G401.6 (cell line): Measurements from ENCODE around the gene MAPKAPK2.

ENCODE experiments used
- FAIRE-seq: peaks from 2 replicates; lab custom pipeline; 2012; peaks lifted over from hg19 to GRCh38; lab: Jason Lieb, UNC

The MAPKAPK2 gene

GRCh38 chr1:206704226-206704625, 19.5 kb downstream of the MAPKAPK2 start:
- FAIRE-seq: no peak

GRCh38 chr1:206705191-206705590, 20.5 kb downstream of the MAPKAPK2 start:
- FAIRE-seq: no peak

GRCh38 chr1:206705726-206706297, 21.1 kb downstream of the MAPKAPK2 start:
- no peak for FAIRE-seq

GRCh38 chr1:206706298-206706791, 21.6 kb downstream of the MAPKAPK2 start:
- FAIRE-seq: no peak

GRCh38 chr1:206706806-206707366, 22.2 kb downstream of the MAPKAPK2 start:
- FAIRE-seq: no peak

- no peak for FAIRE-seq
Observed at GRCh38 chr1:206708058-206708457, 23.4 kb downstream of the MAPKAPK2 start.

- FAIRE-seq: no peak
Observed at GRCh38 chr1:206708882-206709281, 24.2 kb downstream of the MAPKAPK2 start.

GRCh38 chr1:206709322-206709721, 24.6 kb downstream of the MAPKAPK2 start:
- no peak for FAIRE-seq

- FAIRE-seq: no peak
Observed at GRCh38 chr1:206709772-206710459, 25.2 kb downstream of the MAPKAPK2 start.

- no peak for FAIRE-seq
Observed at GRCh38 chr1:206710460-206710823, 25.7 kb downstream of the MAPKAPK2 start.

GRCh38 chr1:206713070-206713469, 28.4 kb downstream of the MAPKAPK2 start:
- no peak for FAIRE-seq

GRCh38 chr1:206713910-206714312, 29.2 kb downstream of the MAPKAPK2 start:
- FAIRE-seq: no peak

- FAIRE-seq: no peak
Observed at GRCh38 chr1:206714331-206715058, 29.8 kb downstream of the MAPKAPK2 start.

GRCh38 chr1:206715120-206715519, 30.4 kb downstream of the MAPKAPK2 start:
- FAIRE-seq: no peak

GRCh38 chr1:206715552-206716158, 30.9 kb downstream of the MAPKAPK2 start:
- no peak for FAIRE-seq

GRCh38 chr1:206716159-206716869, 31.6 kb downstream of the MAPKAPK2 start:
- FAIRE-seq: no peak

GRCh38 chr1:206716870-206717673, 32.4 kb downstream of the MAPKAPK2 start:
- FAIRE-seq: no peak

GRCh38 chr1:206717674-206717989, 32.9 kb downstream of the MAPKAPK2 start:
- no peak for FAIRE-seq

- no peak for FAIRE-seq
Observed at GRCh38 chr1:206719169-206719839, 34.6 kb downstream of the MAPKAPK2 start.

GRCh38 chr1:206721454-206721853, 36.7 kb downstream of the MAPKAPK2 start:
- FAIRE-seq: no peak
